Neutrophil (primary cell): ENCODE measurements around the gene CDAN1.

Experiments used
- H3K27ac ChIP-seq: fragments of 200-600 bp; sonication (generic); 2 replicates; pipeline ENCODE4 v1.5.1; 2016; ENCODE audit warnings: mild to moderate bottlenecking, moderate library complexity
- H3K27me3 ChIP-seq: fragments of 200-600 bp; sonication (generic); 2 replicates; pipeline ENCODE4 v1.6.0; 2016; ENCODE audit warnings: mild to moderate bottlenecking
- H3K36me3 ChIP-seq: fragments of 200-600 bp; sonication (generic); 2 replicates; pipeline ENCODE4 v1.5.1; 2017
- H3K4me1 ChIP-seq, 2 experiments: fragments of 200-600 bp in 1 of 2; sonication (generic) in 1 of 2; 1 replicate in 1 of 2; 2 replicates in 1 of 2; pipeline versions ENCODE4 v1.5.1 to v1.6.1; 2013 to 2016; ENCODE audit warnings: low read depth in 1 of 2, low read length in 1 of 2, mild to moderate bottlenecking in 1 of 2, moderate library complexity in 1 of 2; ENCODE audit not compliant: control insufficient read depth in 1 of 2, insufficient read depth in 1 of 2
- H3K4me3 ChIP-seq, 2 experiments: fragments of 200-600 bp in 1 of 2; sonication (generic) in 1 of 2; 1 replicate in 1 of 2; 2 replicates in 1 of 2; pipeline ENCODE4 v1.5.1; 2013 to 2016; ENCODE audit warnings: low read depth in 1 of 2, low read length in 1 of 2, mild to moderate bottlenecking in 1 of 2, moderate library complexity in 1 of 2
- H3K9me3 ChIP-seq: fragments of 200-600 bp; sonication (generic); 2 replicates; pipeline ENCODE4 v1.5.1; 2016
- CTCF ChIP-seq: fragments of 200-600 bp; sonication (generic); IDR thresholded peaks from 2 replicates; pipeline ENCODE4 v1.5.1; 2016; ENCODE audit warnings: antibody characterized with exemption

The CDAN1 gene

DNA sequence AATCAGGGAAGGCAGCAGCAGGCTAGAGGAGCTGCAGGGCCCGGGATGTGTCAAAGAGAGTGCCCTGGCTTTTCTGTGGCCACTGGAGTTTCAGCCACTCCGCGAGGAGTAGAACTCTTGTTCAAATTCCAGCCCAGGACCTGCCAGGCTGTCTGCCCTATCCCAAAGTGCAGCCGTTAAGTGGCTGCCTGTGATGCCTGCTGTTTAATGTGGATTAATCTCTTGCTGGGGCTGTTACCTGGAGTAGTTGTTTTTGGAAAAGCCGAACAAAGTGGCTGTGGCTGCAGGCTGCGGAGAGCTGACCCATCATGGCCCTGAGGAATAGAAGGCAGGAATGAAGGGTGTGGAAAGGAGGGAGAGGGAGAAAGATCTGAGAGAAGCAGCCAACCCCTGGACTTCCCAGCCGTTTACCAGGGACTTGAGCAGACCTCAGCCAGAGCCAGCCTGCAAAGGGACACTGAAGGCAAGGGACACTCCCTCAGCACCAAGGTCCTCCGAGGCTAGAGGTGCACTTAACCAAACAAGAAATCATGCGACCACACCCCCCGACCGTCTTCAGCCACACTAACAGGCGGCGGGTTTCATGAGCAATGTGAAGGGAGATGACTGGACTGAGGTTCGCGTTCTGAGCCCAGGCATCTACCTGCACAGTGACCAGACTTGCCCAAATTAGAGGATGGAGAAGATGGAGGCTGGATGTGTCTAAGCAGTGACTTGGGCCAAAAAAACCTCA is 4.7 kb downstream of the CDAN1 start:
- Histone ChIP-seq H3K27ac (no peak overlapping the region), H3K4me1 (peaks cover 9 to 11% of the 10 kb centered on the region in 2 experiments), H3K9me3 (no peaks in the 10 kb centered on the region), H3K4me3 (no peak overlapping the region), H3K27me3 (no peaks in the 10 kb centered on the region), H3K36me3 (peaks cover 72% of the 10 kb centered on the region)
- TF ChIP-seq CTCF: no peak

DNA sequence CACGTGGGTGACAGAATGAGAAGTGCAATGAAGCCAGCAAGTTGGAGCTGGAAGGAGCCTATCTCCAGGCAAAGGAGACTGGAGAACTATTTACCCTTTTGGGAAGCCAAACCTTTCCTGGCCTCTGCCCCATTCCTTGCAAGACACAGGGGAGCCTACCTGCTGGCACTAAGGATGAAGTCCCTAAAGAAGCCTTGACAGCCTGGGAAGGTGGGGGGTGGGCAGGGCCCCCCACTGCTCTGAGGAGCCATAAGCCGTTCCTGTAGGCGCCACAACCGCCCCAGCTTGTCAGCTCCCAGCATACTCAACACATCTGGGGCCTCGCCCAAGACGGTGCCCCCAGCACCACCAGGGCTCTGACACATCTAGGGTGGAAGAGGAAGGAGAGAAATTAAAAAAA is 5.5 kb downstream of the CDAN1 start:
- no peaks in the 10 kb centered on the region for H3K9me3 ChIP-seq
- H3K36me3 ChIP-seq: peaks cover 80% of the 10 kb centered on the region
- H3K4me3 ChIP-seq: no peak overlapping the region
- H3K27me3 ChIP-seq: no peaks in the 10 kb centered on the region
- TF ChIP-seq CTCF: no peak
- H3K27ac ChIP-seq: no peak overlapping the region
- H3K4me1 ChIP-seq: peaks cover 7 to 9% of the 10 kb centered on the region in 2 experiments

DNA sequence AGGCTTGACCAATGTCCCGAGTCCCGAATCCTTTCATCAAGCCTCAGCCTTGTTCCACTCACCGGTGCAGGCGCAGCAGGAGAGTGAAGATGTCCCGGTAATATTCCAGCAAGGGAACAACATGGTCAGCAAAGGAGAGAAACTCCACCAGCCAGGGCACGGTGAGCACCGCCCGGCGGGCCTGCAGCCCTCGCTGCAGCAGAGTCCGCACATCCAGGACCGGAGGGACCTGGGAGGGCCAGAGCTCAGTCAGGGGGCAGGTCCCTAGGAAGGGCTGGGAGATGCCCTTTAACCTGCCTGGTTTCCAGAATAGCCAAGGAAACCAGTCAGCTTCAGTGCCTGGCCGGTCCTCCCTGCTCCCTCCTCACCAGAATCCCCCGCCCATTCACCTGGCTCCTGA is 6.4 kb downstream of the CDAN1 start:
- peaks cover 89% of the 10 kb centered on the region for H3K36me3 ChIP-seq
- no peaks in the 10 kb centered on the region for H3K9me3 ChIP-seq
- no peak overlapping the region for H3K4me3 ChIP-seq
- H3K27me3 ChIP-seq: no peaks in the 10 kb centered on the region
- no peak overlapping the region for H3K27ac ChIP-seq
- H3K4me1 ChIP-seq: peaks cover 0 to 2% of the 10 kb centered on the region in 2 experiments
- TF ChIP-seq CTCF: no peak

DNA sequence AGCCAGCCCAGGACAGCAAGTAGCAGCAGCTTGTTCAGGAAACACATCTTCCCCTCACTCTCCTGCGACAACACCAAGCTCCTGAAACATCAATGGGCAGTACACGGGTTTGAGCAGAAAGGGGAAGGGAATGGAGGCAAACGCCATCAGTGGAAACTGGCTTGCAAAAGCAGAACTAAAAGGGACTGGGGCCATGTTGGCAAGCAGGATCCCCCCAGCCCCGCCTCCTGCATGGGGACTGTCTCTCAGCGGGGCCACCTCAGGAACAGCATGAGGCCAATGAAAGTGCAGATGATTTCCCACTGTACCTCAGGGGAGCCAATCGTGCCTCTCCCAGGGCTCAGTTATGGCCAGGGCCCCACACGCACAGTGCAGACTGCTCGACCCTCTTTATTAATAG is 6.8 kb downstream of the CDAN1 start:
- no peaks in the 10 kb centered on the region for H3K9me3 ChIP-seq
- no peak overlapping the region for H3K27ac ChIP-seq
- H3K4me3 ChIP-seq: no peak overlapping the region
- no peak for TF ChIP-seq CTCF
- peaks cover 93% of the 10 kb centered on the region for H3K36me3 ChIP-seq
- H3K4me1 ChIP-seq: no peaks in the 10 kb centered on the region
- H3K27me3 ChIP-seq: no peaks in the 10 kb centered on the region

DNA sequence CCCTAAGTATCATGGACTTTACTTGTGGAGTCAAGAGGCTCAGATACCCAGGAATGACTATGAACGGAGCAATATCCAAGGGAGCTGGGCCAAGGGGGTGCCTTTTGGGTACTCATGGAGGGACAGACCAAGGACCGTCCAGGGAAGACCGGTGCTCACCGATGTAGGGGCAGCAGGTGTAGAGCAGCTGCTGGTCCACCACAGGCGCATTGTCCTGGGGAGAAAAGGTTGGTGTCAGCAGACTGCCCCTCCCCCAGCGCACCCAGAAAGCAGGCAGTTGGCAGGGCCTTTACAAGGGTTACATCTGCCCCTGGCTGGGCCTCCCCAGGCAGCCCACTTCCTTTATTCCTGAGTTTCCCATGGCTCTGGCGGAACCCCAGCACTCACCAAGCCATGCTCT is 7.5 kb downstream of the CDAN1 start:
- H3K36me3 ChIP-seq: peaks cover 100% of the 10 kb centered on the region
- no peak overlapping the region for H3K4me3 ChIP-seq
- H3K27me3 ChIP-seq: no peaks in the 10 kb centered on the region
- no peak for TF ChIP-seq CTCF
- H3K27ac ChIP-seq: no peak overlapping the region
- H3K4me1 ChIP-seq: no peaks in the 10 kb centered on the region
- no peaks in the 10 kb centered on the region for H3K9me3 ChIP-seq
